HepG2 (cell line): Measurements from ENCODE around the gene TBC1D14. TPM values are rescaled to one million over a fixed set of nuclear protein-coding genes. Genes with fewer than 3 reads are reported as not detected.

Source experiments
- ATF7 ChIP-seq, 2 experiments: fragments of 450-650 bp in 1 of 2; sonication (generic) in 1 of 2; formaldehyde crosslinking in 1 of 2; IDR thresholded peaks; 2 replicates each; pipeline versions ENCODE4 v1.4.0 to v1.6.1; 2016 to 2020; ENCODE audit warnings: antibody characterized with exemption in 1 of 2, mild to moderate bottlenecking in 1 of 2, missing genetic modification reagents in 1 of 2
- CREM ChIP-seq, 2 experiments: sonication (generic) in 1 of 2; formaldehyde crosslinking in 1 of 2; IDR thresholded peaks; 2 replicates each; pipeline versions ENCODE4 v1.4.0 to v1.6.1; 2016 to 2020; ENCODE audit warnings: antibody characterized with exemption in 1 of 2, mild to moderate bottlenecking in 1 of 2, missing genetic modification reagents in 1 of 2
- DNMT1 ChIP-seq: sonication (generic); formaldehyde crosslinking; IDR thresholded peaks from 2 replicates; pipeline ENCODE4 v1.5.1; 2020; ENCODE audit warnings: mild to moderate bottlenecking, missing genetic modification reagents
- ERF ChIP-seq: IDR thresholded peaks from 2 replicates; pipeline ENCODE4 v1.6.1; 2018; ENCODE audit warnings: missing biosample characterization, missing genetic modification reagents
- ISL2 ChIP-seq: sonication (generic); formaldehyde crosslinking; IDR thresholded peaks from 2 replicates; pipeline ENCODE4 v1.5.0; 2020; ENCODE audit warnings: missing genetic modification reagents
- KDM1A ChIP-seq: IDR thresholded peaks from 2 replicates; pipeline ENCODE4 v1.6.1; 2016; ENCODE audit warnings: missing compliant biosample characterization
- KDM3A ChIP-seq: IDR thresholded peaks from 2 replicates; pipeline ENCODE4 v1.6.1; 2018; ENCODE audit warnings: low read depth, missing compliant biosample characterization
- KMT2A ChIP-seq: sonication (generic); formaldehyde crosslinking; IDR thresholded peaks from 2 replicates; pipeline ENCODE4 v1.4.0; 2020; ENCODE audit warnings: missing genetic modification reagents
- MXI1 ChIP-seq: IDR thresholded peaks from 3 replicates; pipeline ENCODE4 v1.6.1; 2012; ENCODE audit warnings: low read depth, low read length, inconsistent platforms, borderline replicate concordance
- NCOA2 ChIP-seq: sonication (generic); formaldehyde crosslinking; IDR thresholded peaks from 2 replicates; pipeline ENCODE4 v1.8.0; 2022; ENCODE audit warnings: inconsistent platforms
- RARG ChIP-seq: sonication (generic); formaldehyde crosslinking; IDR thresholded peaks from 2 replicates; pipeline ENCODE4 v1.4.0; 2020; ENCODE audit warnings: low read depth, mild to moderate bottlenecking, missing genetic modification reagents
- TEAD3 ChIP-seq: optimal IDR thresholded peaks from 2 replicates; pipeline ENCODE3; 2016; ENCODE audit warnings: borderline replicate concordance
- ZBTB42 ChIP-seq: sonication (generic); formaldehyde crosslinking; IDR thresholded peaks from 2 replicates; pipeline ENCODE4 v1.5.0; 2020; ENCODE audit warnings: mild to moderate bottlenecking, missing genetic modification reagents
- ZKSCAN5 ChIP-seq: sonication (generic); formaldehyde crosslinking; IDR thresholded peaks from 2 replicates; pipeline ENCODE4 v1.5.1; 2020; ENCODE audit warnings: mild to moderate bottlenecking, missing genetic modification reagents
- ZNF232 ChIP-seq: sonication (generic); formaldehyde crosslinking; IDR thresholded peaks from 2 replicates; pipeline ENCODE4 v1.4.0; 2020; ENCODE audit warnings: missing genetic modification reagents, borderline replicate concordance
- ZNF501 ChIP-seq: sonication (generic); formaldehyde crosslinking; IDR thresholded peaks from 2 replicates; pipeline ENCODE4 v1.5.1; 2020; ENCODE audit warnings: mild to moderate bottlenecking, moderate library complexity, missing genetic modification reagents
- ZSCAN29 ChIP-seq: sonication (generic); formaldehyde crosslinking; conservative IDR thresholded peaks from 2 replicates; pipeline ENCODE4 v1.4.0; 2020; ENCODE audit warnings: mild to moderate bottlenecking, missing genetic modification reagents
- polyA plus RNA-seq, 8 experiments: library from polyadenylated mRNA; depleted of rRNA in 3 of 8; stranded (reverse) in 7 of 8; unstranded in 1 of 8; fragments of >200 nt; fragmentation: Illumina TruSeq in 4 of 8; extraction: Trizol in 4 of 8; gene quantifications; 2 replicates each; pipeline versions ENCODE4 v1.2.1 to v1.2.3, GENCODE V29; 2011 to 2016; ENCODE audit warnings: low read depth in 4 of 8, missing spikeins in 1 of 8, mixed read lengths in 1 of 8; ENCODE audit not compliant: insufficient read depth in 1 of 8
- total RNA-seq, 5 experiments: library from RNA; depleted of rRNA; stranded (reverse); fragments of >200 nt; fragmentation: Illumina TruSeq; extraction: Trizol; gene quantifications; 2 replicates each; pipeline ENCODE4 v1.2.3, GENCODE V29; 2016; ENCODE audit warnings: low read depth in 1 of 5
- TF ChIP-seq, protein P1 (sequence below): sonication (generic); formaldehyde crosslinking; IDR thresholded peaks from 2 replicates; pipeline ENCODE4 v1.4.0; 2020; ENCODE audit warnings: missing genetic modification reagents, borderline replicate concordance
- TF ChIP-seq, protein P2 (sequence below): sonication (generic); formaldehyde crosslinking; IDR thresholded peaks from 2 replicates; pipeline ENCODE4 v1.4.0; 2020; ENCODE audit warnings: missing genetic modification reagents
- TF ChIP-seq, protein P3 (sequence below): sonication (generic); formaldehyde crosslinking; IDR thresholded peaks from 2 replicates; pipeline ENCODE4 v1.4.0; 2020; ENCODE audit warnings: mild to moderate bottlenecking, missing genetic modification reagents, borderline replicate concordance
- TF ChIP-seq, protein P4 (sequence below): sonication (generic); formaldehyde crosslinking; IDR thresholded peaks from 2 replicates; pipeline ENCODE4 v1.4.0; 2020; ENCODE audit warnings: mild to moderate bottlenecking, missing genetic modification reagents
- TF ChIP-seq, protein P5 (sequence below): sonication (generic); formaldehyde crosslinking; IDR thresholded peaks from 2 replicates; pipeline ENCODE4 v1.4.0; 2020; ENCODE audit warnings: missing genetic modification reagents

The TBC1D14 gene
- total and polyA plus RNA-seq, 2 of the 13 experiments (the other 11 are each of a cell fraction or from before 2014, with no cell fraction given): 29.5 to 46.5 TPM

DNA sequence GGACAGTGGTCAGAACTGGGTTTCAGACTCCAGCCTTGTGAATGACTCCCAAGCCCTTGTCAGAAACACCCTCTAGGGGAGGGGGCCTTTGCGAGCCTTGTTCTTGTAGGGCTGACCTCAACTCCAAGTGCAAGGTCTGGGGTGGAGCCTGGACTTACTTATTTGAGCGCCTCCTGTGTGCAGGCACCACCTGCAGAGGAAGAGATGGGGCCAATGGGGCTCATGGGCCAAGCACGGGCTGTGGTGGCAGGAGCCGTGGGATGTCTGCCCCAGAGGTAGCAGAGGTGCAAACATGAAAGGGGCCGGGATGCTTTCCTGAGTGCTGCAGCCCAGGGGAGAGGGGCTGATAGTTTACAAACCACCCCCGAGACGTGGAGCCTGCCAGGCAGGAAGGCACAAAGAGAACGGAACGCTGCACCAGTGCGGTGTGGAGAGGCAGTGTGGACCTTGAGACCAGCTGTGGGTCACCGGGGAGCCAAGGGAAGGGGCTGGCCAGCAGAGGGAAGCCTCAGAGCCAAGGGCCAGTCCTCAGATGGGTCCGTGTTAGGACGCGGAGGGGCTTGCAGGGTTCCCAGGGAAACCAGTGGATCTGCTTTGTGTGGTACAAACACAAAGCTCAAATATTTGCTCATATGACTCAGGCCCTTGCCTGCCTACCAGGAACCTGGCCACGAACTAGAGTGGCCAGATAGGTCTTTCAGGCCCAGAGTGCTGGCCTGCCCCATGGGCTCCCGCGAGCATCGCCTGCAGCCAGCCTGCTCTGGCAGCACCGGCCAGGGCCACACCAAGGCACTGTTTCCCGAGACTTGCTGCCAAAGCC, 124.8 kb downstream of the TBC1D14 start (continued):
- TF ChIP-seq ZKSCAN5 (CRISPR knock-in tag) (no peak), ZNF232 (CRISPR knock-in tag) (peak; percentile 45; the same call in 1 of the 2 replicates), KDM1A (CRISPR knock-in tag) (peak; percentile 37; the same call in 1 of the 2 replicates), DNMT1 (CRISPR knock-in tag) (peak; percentile 46; the same call in 1 of the 2 replicates), CREM (IDR thresholded peaks at IDR 0.05) (peak; percentile 32; the same call in 1 of the 2 replicates), CREM (CRISPR knock-in tag; IDR thresholded peaks at IDR 0.05) (no peak), KDM3A (0 out of 2 replicates have a peak, but pooled peaks have one; percentile 45), NCOA2 (CRISPR knock-in tag) (peak; percentile 66), ZSCAN29 (CRISPR knock-in tag) (peak; percentile 81), KMT2A (CRISPR knock-in tag) (0 out of 2 replicates have a peak, but pooled peaks have one; percentile 39), ERF (peak; percentile 64), MXI1 (peak; percentile 71; the same call in 1 of the 3 replicates), ZBTB42 (CRISPR knock-in tag) (peak; percentile 88; the same call in 1 of the 2 replicates), RARG (CRISPR knock-in tag) (0 out of 2 replicates have a peak, but pooled peaks have one; percentile 69), ISL2 (0 out of 2 replicates have a peak, but pooled peaks have one; percentile 45), ATF7 (IDR thresholded peaks at IDR 0.05) (no peak), ATF7 (CRISPR knock-in tag; IDR thresholded peaks at IDR 0.05) (peak; percentile 55; the same call in 1 of the 2 replicates), ZNF501 (CRISPR knock-in tag) (peak; percentile 95), TEAD3 (CRISPR knock-in tag) (peak; percentile 65)
- TF ChIP-seq, protein P1, sequence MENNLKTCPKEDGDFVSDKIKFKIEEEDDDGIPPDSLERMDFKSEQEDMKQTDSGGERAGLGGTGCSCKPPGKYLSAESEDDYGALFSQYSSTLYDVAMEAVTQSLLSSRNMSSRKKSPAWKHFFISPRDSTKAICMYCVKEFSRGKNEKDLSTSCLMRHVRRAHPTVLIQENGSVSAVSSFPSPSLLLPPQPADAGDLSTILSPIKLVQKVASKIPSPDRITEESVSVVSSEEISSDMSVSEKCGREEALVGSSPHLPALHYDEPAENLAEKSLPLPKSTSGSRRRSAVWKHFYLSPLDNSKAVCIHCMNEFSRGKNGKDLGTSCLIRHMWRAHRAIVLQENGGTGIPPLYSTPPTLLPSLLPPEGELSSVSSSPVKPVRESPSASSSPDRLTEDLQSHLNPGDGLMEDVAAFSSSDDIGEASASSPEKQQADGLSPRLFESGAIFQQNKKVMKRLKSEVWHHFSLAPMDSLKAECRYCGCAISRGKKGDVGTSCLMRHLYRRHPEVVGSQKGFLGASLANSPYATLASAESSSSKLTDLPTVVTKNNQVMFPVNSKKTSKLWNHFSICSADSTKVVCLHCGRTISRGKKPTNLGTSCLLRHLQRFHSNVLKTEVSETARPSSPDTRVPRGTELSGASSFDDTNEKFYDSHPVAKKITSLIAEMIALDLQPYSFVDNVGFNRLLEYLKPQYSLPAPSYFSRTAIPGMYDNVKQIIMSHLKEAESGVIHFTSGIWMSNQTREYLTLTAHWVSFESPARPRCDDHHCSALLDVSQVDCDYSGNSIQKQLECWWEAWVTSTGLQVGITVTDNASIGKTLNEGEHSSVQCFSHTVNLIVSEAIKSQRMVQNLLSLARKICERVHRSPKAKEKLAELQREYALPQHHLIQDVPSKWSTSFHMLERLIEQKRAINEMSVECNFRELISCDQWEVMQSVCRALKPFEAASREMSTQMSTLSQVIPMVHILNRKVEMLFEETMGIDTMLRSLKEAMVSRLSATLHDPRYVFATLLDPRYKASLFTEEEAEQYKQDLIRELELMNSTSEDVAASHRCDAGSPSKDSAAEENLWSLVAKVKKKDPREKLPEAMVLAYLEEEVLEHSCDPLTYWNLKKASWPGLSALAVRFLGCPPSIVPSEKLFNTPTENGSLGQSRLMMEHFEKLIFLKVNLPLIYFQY (CRISPR knock-in tag): peak; percentile 63
- TF ChIP-seq, protein P2, sequence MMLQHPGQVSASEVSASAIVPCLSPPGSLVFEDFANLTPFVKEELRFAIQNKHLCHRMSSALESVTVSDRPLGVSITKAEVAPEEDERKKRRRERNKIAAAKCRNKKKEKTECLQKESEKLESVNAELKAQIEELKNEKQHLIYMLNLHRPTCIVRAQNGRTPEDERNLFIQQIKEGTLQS (CRISPR knock-in tag): peak; percentile 81
- TF ChIP-seq, protein P3, sequence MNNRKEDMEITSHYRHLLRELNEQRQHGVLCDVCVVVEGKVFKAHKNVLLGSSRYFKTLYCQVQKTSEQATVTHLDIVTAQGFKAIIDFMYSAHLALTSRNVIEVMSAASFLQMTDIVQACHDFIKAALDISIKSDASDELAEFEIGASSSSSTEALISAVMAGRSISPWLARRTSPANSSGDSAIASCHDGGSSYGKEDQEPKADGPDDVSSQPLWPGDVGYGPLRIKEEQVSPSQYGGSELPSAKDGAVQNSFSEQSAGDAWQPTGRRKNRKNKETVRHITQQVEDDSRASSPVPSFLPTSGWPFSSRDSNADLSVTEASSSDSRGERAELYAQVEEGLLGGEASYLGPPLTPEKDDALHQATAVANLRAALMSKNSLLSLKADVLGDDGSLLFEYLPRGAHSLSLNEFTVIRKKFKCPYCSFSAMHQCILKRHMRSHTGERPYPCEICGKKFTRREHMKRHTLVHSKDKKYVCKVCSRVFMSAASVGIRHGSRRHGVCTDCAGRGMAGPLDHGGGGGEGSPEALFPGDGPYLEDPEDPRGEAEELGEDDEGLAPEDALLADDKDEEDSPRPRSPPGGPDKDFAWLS (CRISPR knock-in tag): no peak
- TF ChIP-seq, protein P4, sequence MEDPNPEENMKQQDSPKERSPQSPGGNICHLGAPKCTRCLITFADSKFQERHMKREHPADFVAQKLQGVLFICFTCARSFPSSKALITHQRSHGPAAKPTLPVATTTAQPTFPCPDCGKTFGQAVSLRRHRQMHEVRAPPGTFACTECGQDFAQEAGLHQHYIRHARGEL (CRISPR knock-in tag): 0 out of 2 replicates have a peak, but pooled peaks have one; percentile 53
- TF ChIP-seq, protein P5, sequence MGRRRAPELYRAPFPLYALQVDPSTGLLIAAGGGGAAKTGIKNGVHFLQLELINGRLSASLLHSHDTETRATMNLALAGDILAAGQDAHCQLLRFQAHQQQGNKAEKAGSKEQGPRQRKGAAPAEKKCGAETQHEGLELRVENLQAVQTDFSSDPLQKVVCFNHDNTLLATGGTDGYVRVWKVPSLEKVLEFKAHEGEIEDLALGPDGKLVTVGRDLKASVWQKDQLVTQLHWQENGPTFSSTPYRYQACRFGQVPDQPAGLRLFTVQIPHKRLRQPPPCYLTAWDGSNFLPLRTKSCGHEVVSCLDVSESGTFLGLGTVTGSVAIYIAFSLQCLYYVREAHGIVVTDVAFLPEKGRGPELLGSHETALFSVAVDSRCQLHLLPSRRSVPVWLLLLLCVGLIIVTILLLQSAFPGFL (CRISPR knock-in tag): 0 out of 2 replicates have a peak, but pooled peaks have one; percentile 46
